Measurements from ENCODE around the gene ATXN2.
A peak's percentile ranks its signal among the peaks of the same experiment; 100 is the strongest.

Gene ATXN2

GRCh38 chr12:111582133-111582747, 16.9 kb downstream of the ATXN2 start:
- peaks cover 3% of the 10 kb centered on the region for H3K36me3 ChIP-seq (ENCODE audit: insufficient read depth, low read length)
- H3K9me3 ChIP-seq (ENCODE audit: insufficient read depth, low read depth, low read length) = no peaks in the 10 kb centered on the region
- H3K27me3 ChIP-seq (ENCODE audit: insufficient read depth, low read length) = no peaks in the 10 kb centered on the region
- no peaks in the 10 kb centered on the region for H3K4me1 ChIP-seq (ENCODE audit: insufficient read depth, low read length)
- H3K9ac ChIP-seq (ENCODE audit: low read depth, low read length) = no peak overlapping the region
- no peak overlapping the region for H3K4me3 ChIP-seq (ENCODE audit: low read length)
- 96% methylated on average over 12 of the region's 12 CpGs for WGBS
- no peak overlapping the region for H3K27ac ChIP-seq (ENCODE audit: low read depth, low read length)

GRCh38 chr12:111581434-111582132, 17.5 kb downstream of the ATXN2 start:
- WGBS = 95% methylated on average over 15 of the region's 15 CpGs
- H3K27ac ChIP-seq (ENCODE audit: low read depth, low read length) = no peak overlapping the region
- H3K9me3 ChIP-seq (ENCODE audit: insufficient read depth, low read depth, low read length) = no peaks in the 10 kb centered on the region
- H3K4me3 ChIP-seq (ENCODE audit: low read length) = no peak overlapping the region
- H3K4me1 ChIP-seq (ENCODE audit: insufficient read depth, low read length) = no peaks in the 10 kb centered on the region
- no peaks in the 10 kb centered on the region for H3K27me3 ChIP-seq (ENCODE audit: insufficient read depth, low read length)
- H3K36me3 ChIP-seq (ENCODE audit: insufficient read depth, low read length) = peaks cover 3% of the 10 kb centered on the region
- H3K9ac ChIP-seq (ENCODE audit: low read depth, low read length) = no peak overlapping the region

GRCh38 chr12:111580737-111581136, 18.4 kb downstream of the ATXN2 start:
- Histone ChIP-seq H3K4me1 (ENCODE audit: insufficient read depth, low read length) (no peaks in the 10 kb centered on the region), H3K27ac (ENCODE audit: low read depth, low read length) (no peak overlapping the region), H3K27me3 (ENCODE audit: insufficient read depth, low read length) (no peaks in the 10 kb centered on the region), H3K9ac (ENCODE audit: low read depth, low read length) (no peak overlapping the region), H3K9me3 (ENCODE audit: insufficient read depth, low read depth, low read length) (no peaks in the 10 kb centered on the region), H3K4me3 (ENCODE audit: low read length) (no peak overlapping the region), H3K36me3 (ENCODE audit: insufficient read depth, low read length) (peaks cover 3% of the 10 kb centered on the region)
- 95% methylated on average over 5 of the region's 7 CpGs for WGBS

GRCh38 chr12:111580119-111580425, 19.0 kb downstream of the ATXN2 start:
- Histone ChIP-seq H3K27me3 (ENCODE audit: insufficient read depth, low read length) (no peaks in the 10 kb centered on the region), H3K4me3 (ENCODE audit: low read length) (no peak overlapping the region), H3K9me3 (ENCODE audit: insufficient read depth, low read depth, low read length) (no peaks in the 10 kb centered on the region), H3K27ac (ENCODE audit: low read depth, low read length) (no peak overlapping the region), H3K4me1 (ENCODE audit: insufficient read depth, low read length) (peaks cover 5% of the 10 kb centered on the region), H3K36me3 (ENCODE audit: insufficient read depth, low read length) (peaks cover 3% of the 10 kb centered on the region), H3K9ac (ENCODE audit: low read depth, low read length) (no peak overlapping the region)
- WGBS = 96% methylated on average over 3 of the region's 3 CpGs

GRCh38 chr12:111578971-111579340, 20.2 kb downstream of the ATXN2 start:
- Histone ChIP-seq H3K9ac (ENCODE audit: low read depth, low read length) (no peak overlapping the region), H3K27me3 (ENCODE audit: insufficient read depth, low read length) (no peaks in the 10 kb centered on the region), H3K9me3 (ENCODE audit: insufficient read depth, low read depth, low read length) (no peaks in the 10 kb centered on the region), H3K36me3 (ENCODE audit: insufficient read depth, low read length) (peaks cover 3% of the 10 kb centered on the region), H3K4me3 (ENCODE audit: low read length) (no peak overlapping the region), H3K27ac (ENCODE audit: low read depth, low read length) (no peak overlapping the region), H3K4me1 (ENCODE audit: insufficient read depth, low read length) (peaks cover 12% of the 10 kb centered on the region)
- 94% methylated on average over 2 of the region's 2 CpGs for WGBS

GRCh38 chr12:111578276-111578970, 20.7 kb downstream of the ATXN2 start:
- no peak overlapping the region for H3K9ac ChIP-seq (ENCODE audit: low read depth, low read length)
- no peak overlapping the region for H3K27ac ChIP-seq (ENCODE audit: low read depth, low read length)
- no peaks in the 10 kb centered on the region for H3K27me3 ChIP-seq (ENCODE audit: insufficient read depth, low read length)
- no peaks in the 10 kb centered on the region for H3K9me3 ChIP-seq (ENCODE audit: insufficient read depth, low read depth, low read length)
- peaks cover 12% of the 10 kb centered on the region for H3K4me1 ChIP-seq (ENCODE audit: insufficient read depth, low read length)
- peaks cover 3% of the 10 kb centered on the region for H3K36me3 ChIP-seq (ENCODE audit: insufficient read depth, low read length)
- 100% methylated on average over 2 of the region's 4 CpGs for WGBS
- H3K4me3 ChIP-seq (ENCODE audit: low read length) = no peak overlapping the region

GRCh38 chr12:111574797-111575443, 24.2 kb downstream of the ATXN2 start:
- Histone ChIP-seq H3K36me3 (ENCODE audit: insufficient read depth, low read length) (peaks cover 3% of the 10 kb centered on the region), H3K9ac (ENCODE audit: low read depth, low read length) (no peak overlapping the region), H3K27me3 (ENCODE audit: insufficient read depth, low read length) (no peaks in the 10 kb centered on the region), H3K4me3 (ENCODE audit: low read length) (no peak overlapping the region), H3K9me3 (ENCODE audit: insufficient read depth, low read depth, low read length) (no peaks in the 10 kb centered on the region), H3K4me1 (ENCODE audit: insufficient read depth, low read length) (peaks cover 23% of the 10 kb centered on the region), H3K27ac (ENCODE audit: low read depth, low read length) (peak overlapping the region; percentile 46)
- WGBS = 95% methylated on average over 6 of the region's 7 CpGs

- no peak overlapping the region for H3K9ac ChIP-seq (ENCODE audit: low read depth, low read length)
- WGBS = 100% methylated on average over 1 of the region's 1 CpG
- no peak overlapping the region for H3K27ac ChIP-seq (ENCODE audit: low read depth, low read length)
Measured at GRCh38 chr12:111573476-111573875, 25.6 kb downstream of the ATXN2 start.

GRCh38 chr12:111570084-111570961, 28.8 kb downstream of the ATXN2 start:
- 87% methylated on average over 9 of the region's 9 CpGs for WGBS
- Histone ChIP-seq H3K27me3 (ENCODE audit: insufficient read depth, low read length) (no peaks in the 10 kb centered on the region), H3K9ac (ENCODE audit: low read depth, low read length) (no peak overlapping the region), H3K36me3 (ENCODE audit: insufficient read depth, low read length) (no peaks in the 10 kb centered on the region; the same call in 1 of the 2 replicates), H3K9me3 (ENCODE audit: insufficient read depth, low read depth, low read length) (no peaks in the 10 kb centered on the region), H3K4me3 (ENCODE audit: low read length) (no peak overlapping the region), H3K4me1 (ENCODE audit: insufficient read depth, low read length) (peaks cover 25% of the 10 kb centered on the region), H3K27ac (ENCODE audit: low read depth, low read length) (no peak overlapping the region)

More at GRCh38 chr12:111573476-111573875, 25.6 kb downstream of the ATXN2 start:
- Histone ChIP-seq H3K36me3 (ENCODE audit: insufficient read depth, low read length) (no peaks in the 10 kb centered on the region; the same call in none of the 2 replicates), H3K4me3 (ENCODE audit: low read length) (no peak overlapping the region), H3K4me1 (ENCODE audit: insufficient read depth, low read length) (peaks cover 27% of the 10 kb centered on the region), H3K9me3 (ENCODE audit: insufficient read depth, low read depth, low read length) (no peaks in the 10 kb centered on the region), H3K27me3 (ENCODE audit: insufficient read depth, low read length) (no peaks in the 10 kb centered on the region)

DNA sequence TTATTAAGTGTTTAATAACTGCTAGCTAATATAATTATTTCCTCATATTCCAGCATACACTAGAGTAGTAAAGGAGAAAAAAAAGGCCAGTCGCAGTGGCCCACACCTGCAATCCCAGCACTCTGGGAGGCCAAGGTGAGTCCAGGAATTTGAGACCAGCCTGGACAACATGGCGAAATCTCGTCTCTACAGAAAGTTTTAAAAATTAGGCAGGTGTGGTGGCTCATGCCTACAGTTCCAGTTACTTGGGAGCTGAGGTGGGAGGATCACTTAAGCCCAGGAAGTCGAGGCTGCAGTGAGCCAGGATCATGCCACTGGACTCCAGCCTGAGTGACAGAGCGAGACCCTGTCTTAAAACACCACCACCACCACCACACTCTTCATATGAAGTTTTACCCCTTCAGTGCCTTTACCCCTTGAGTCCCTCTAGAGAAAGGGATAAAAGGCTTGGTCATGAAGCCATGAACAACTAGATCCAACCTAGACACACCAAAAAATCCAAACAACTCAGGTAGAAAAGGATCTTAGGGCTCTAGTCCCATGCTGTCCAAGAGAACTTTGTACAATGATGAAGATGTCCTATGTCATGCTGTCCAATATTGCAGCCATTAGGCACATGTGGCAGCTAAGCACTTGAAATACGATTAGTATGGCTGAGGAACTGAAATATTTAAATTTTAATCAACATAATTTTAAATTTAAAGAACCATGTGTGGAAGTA, 29.6 kb downstream of the ATXN2 start:
- Histone ChIP-seq H3K4me1 (ENCODE audit: insufficient read depth, low read length) (peaks cover 17% of the 10 kb centered on the region), H3K4me3 (ENCODE audit: low read length) (no peak overlapping the region), H3K36me3 (ENCODE audit: insufficient read depth, low read length) (peaks cover 6% of the 10 kb centered on the region; the same call in 1 of the 2 replicates), H3K9me3 (ENCODE audit: insufficient read depth, low read depth, low read length) (no peaks in the 10 kb centered on the region), H3K27ac (ENCODE audit: low read depth, low read length) (no peak overlapping the region), H3K9ac (ENCODE audit: low read depth, low read length) (no peak overlapping the region), H3K27me3 (ENCODE audit: insufficient read depth, low read length) (no peaks in the 10 kb centered on the region)
- WGBS = 94% methylated on average over 5 of the region's 6 CpGs
